Esophagus squamous epithelium (tissue), 5 donors: Measurements from ENCODE around the gene SNAI1. TPM values are rescaled to one million over a fixed set of nuclear protein-coding genes. Genes with fewer than 3 reads are reported as not detected.

ENCODE experiments used
- DNase-seq: peaks from one replicate; lab custom pipeline; 2025; lab: John Stamatoyannopoulos, UW
- H3K27ac ChIP-seq, 4 donors: fragments of 200-600 bp; sonication (generic); one replicate each; pipeline ENCODE4 v1.5.1; 2016 to 2019; ENCODE audit warnings: mild to moderate bottlenecking in 1 of 4
- H3K27me3 ChIP-seq, 4 donors: fragments of 200-600 bp; sonication (generic); 1 replicate in 3 of 4; 2 replicates in 1 of 4; pipeline versions ENCODE4 v1.5.1 to v1.6.0; 2017 to 2021; ENCODE audit warnings: antibody characterized with exemption in 1 of 4
- H3K36me3 ChIP-seq, 3 donors: fragments of 200-600 bp; sonication (generic); one replicate each; pipeline ENCODE4 v1.5.1; 2016 to 2019
- H3K4me1 ChIP-seq, 3 donors: fragments of 200-600 bp; sonication (generic); one replicate each; pipeline ENCODE4 v1.5.1; 2017 to 2019
- H3K4me3 ChIP-seq, 4 donors: fragments of 200-600 bp; sonication (generic); 1 replicate in 3 of 4; 2 replicates in 1 of 4; pipeline ENCODE4 v1.5.1; 2016 to 2019; ENCODE audit warnings: mild to moderate bottlenecking in 2 of 4, moderate library complexity in 1 of 4
- H3K9me3 ChIP-seq, 3 donors: fragments of 200-600 bp; sonication (generic); one replicate each; pipeline ENCODE4 v1.5.1; 2016 to 2019
- POLR2A ChIP-seq, 4 donors: fragments of 450-650 bp; IDR thresholded peaks; one replicate each; pipeline ENCODE4 v1.6.1; 2017; ENCODE audit warnings: antibody characterized with exemption in 4 of 4, mild to moderate bottlenecking in 4 of 4, moderate library complexity in 3 of 4
- WGBS, 2 donors: methylation state at CpG; one replicate each; pipeline ENCODE4 v1.1.5; 2018; 5-methylcytosine and 5-hydroxymethylcytosine counted together
- intact Hi-C: fragments of 100-400 bp; cut with DNase I; formaldehyde crosslinking; loops from one replicate; pipeline ENCODE4 v1.15.0; 2022
- total RNA-seq, 4 donors: library from RNA; depleted of rRNA; stranded (reverse); fragments of >200 nt; gene quantifications; one replicate each; pipeline ENCODE4 v1.1.0, GENCODE V29; 2016
- TF ChIP-seq, protein P1 (sequence below), 6 experiments: fragments of 450-650 bp in 4 of 6; fragments of 200-600 bp in 2 of 6; sonication (generic) in 2 of 6; IDR thresholded peaks; one replicate each; pipeline ENCODE4 v1.5.1; 2016 to 2019; ENCODE audit warnings: antibody characterized with exemption in 6 of 6, mild to moderate bottlenecking in 4 of 6, moderate library complexity in 4 of 6
- donor health status: DM: yes; HTN: yes; CAD: no.

SNAI1 gene
- total RNA-seq, 4 donors from 2014 or later = 0.44 to 1.3 (median 0.75) TPM; not detected in 1

DNA sequence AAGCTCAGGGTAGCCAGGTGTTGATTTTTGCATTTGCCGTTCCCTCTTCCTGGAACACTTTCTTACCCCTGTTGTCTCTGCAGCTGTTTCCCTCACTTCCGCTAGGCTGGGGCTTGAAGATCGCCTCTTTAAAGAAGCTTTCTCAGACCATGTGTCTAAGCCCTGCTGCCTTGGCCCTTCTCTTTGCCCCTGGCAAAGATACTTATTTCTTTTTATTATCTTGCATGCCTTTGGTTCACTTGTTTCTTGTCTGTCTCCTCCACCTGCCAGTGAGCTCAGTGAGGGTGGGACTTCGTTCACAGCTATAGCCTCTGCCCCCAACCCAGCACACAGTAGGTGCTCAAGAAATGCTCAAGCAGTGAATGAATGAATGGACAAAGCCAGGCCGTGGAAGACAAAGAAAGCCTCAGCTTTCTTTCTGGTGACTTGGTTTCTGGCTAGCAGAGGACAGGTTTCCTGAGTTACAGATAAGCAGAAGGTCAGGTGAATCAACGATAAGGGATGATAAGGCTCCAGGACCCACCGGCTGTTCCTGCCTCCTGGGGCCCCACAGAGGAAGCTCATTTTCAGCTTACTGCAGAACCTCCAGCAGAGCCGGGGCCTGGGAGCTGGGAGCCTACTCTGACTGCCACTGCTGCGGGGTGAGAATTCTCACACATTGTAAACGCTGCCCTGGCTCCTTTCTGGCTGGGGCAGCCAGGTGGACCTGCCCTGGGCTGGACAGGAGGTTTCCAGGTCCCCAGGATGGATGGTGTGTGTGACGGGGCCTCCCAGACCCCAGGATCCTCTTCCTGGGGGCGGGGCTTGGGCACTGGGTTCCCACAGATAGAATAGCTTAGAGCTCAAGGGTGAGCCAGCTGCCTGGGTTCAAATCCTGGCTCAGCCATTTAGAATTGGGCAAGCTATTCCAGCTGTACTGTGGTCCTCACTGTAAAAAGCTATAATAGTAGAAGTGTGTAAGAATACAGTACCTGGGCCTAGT is 29.8 kb downstream of the SNAI1 start:
- Histone ChIP-seq H3K4me3 (no peak overlapping the region), H3K36me3 (no peaks in the 10 kb centered on the region), H3K27me3 (peaks cover 0 to 31% (median 1%) of the 10 kb centered on the region in 4 donors), H3K27ac (no peak overlapping the region), H3K9me3 (no peaks in the 10 kb centered on the region), H3K4me1 (peaks cover 13 to 39% (median 20%) of the 10 kb centered on the region in 3 donors)
- TF ChIP-seq, protein P1, sequence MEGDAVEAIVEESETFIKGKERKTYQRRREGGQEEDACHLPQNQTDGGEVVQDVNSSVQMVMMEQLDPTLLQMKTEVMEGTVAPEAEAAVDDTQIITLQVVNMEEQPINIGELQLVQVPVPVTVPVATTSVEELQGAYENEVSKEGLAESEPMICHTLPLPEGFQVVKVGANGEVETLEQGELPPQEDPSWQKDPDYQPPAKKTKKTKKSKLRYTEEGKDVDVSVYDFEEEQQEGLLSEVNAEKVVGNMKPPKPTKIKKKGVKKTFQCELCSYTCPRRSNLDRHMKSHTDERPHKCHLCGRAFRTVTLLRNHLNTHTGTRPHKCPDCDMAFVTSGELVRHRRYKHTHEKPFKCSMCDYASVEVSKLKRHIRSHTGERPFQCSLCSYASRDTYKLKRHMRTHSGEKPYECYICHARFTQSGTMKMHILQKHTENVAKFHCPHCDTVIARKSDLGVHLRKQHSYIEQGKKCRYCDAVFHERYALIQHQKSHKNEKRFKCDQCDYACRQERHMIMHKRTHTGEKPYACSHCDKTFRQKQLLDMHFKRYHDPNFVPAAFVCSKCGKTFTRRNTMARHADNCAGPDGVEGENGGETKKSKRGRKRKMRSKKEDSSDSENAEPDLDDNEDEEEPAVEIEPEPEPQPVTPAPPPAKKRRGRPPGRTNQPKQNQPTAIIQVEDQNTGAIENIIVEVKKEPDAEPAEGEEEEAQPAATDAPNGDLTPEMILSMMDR (IDR thresholded peaks at IDR 0.05) = no peak
- TF ChIP-seq POLR2A (IDR thresholded peaks at IDR 0.05) = no peak
- no peak for DNase-seq
- intact Hi-C loops = no loop called here
- WGBS, 2 donors = 53 to 64% methylated on average over 8 of the region's 12 CpGs

DNA sequence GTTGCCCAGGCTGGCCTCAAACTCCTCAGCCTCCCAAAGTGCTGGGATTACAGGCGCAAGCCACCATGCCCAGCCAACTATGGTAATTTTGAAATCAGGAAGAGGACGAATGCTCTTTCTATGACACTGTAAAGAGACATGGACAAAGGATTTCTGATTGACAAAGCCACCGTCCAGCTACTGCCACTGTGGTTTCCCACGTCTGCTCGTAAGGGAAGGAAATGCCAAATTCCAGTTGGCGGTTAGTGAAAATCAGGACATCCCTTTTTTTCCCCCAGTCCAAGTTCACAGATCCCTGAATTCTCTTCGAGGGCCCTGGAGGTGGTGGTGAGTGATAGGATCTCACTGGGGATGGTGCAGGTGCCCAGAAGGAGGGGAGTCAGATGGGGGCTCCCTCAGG is 31.2 kb downstream of the SNAI1 start:
- intact Hi-C loops = no loop called here

DNA sequence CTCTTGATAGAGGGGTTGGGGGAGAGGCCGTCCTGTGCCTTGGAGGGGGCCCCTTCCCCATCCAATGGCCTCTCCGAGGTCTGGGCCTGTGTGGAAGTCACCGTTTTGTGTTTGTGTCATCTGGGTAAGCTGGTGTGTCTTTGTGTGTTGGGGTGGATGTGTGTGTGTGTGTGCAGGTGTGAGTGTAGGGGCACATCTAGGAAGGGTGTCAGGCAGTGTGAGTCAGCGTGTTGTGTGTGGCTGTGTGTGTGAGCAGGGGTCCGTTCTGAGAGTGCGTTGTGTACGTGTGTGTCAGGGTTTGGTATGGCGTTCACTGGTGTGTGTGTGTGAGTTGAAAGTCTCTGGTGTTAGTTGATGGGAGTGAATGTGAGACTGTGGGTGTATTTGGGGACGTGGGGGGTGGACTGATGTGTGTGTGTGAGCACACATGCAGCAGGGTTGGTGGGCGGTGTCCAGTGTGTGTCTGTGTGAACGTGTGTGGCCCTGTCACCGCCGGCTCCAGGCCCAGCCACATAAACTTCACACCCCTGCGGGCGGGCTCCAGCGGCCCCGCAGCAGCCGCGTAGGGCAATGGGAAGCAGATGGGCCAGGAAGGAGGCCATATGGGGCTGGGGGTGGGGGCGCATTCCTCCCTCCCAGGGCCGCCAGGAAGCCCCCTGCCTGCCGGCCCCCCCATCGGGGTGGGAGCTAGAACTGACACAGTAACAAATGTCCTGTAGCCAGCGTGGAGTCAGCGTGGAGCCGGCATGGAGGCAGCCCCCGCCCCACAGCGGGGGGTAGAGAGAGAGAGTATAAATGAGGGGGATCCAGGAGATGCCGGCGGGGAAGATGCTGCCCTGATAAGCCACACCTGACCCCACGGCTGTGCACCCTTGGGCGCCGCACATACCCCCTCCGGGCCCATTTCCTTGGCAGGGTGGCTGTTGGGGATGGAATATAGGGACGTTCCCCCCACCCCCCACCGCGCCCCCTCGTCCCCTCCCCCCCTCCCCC is 32.1 kb downstream of the SNAI1 start:
- Histone ChIP-seq H3K4me3 (no peak overlapping the region), H3K36me3 (no peaks in the 10 kb centered on the region), H3K27ac (no peak overlapping the region), H3K27me3 (peaks cover 0 to 18% (median 1%) of the 10 kb centered on the region in 4 donors), H3K4me1 (peaks cover 16 to 51% (median 20%) of the 10 kb centered on the region in 3 donors), H3K9me3 (no peaks in the 10 kb centered on the region)
- intact Hi-C loops = no loop called here
- TF ChIP-seq POLR2A (IDR thresholded peaks at IDR 0.05) = no peak
- TF ChIP-seq, protein P1 (IDR thresholded peaks at IDR 0.05) = no peak
- WGBS, 2 donors = 83 to 84% methylated on average over 12 to 18 of the region's 38 CpGs
- no peak for DNase-seq

More for the DNA sequence above, 31.2 kb downstream of the SNAI1 start:
- TF ChIP-seq, protein P1 (IDR thresholded peaks at IDR 0.05) = no peak
- TF ChIP-seq POLR2A (IDR thresholded peaks at IDR 0.05) = no peak
- no peaks in the 10 kb centered on the region for H3K36me3 ChIP-seq
- 80 to 83% methylated on average over 6 to 7 of the region's 7 CpGs for WGBS, 2 donors
- DNase-seq = no peak
- no peak overlapping the region for H3K4me3 ChIP-seq
- peaks cover 0 to 27% (median 1%) of the 10 kb centered on the region in 4 donors for H3K27me3 ChIP-seq
- H3K9me3 ChIP-seq = no peaks in the 10 kb centered on the region
- peaks cover 13 to 46% (median 20%) of the 10 kb centered on the region in 3 donors for H3K4me1 ChIP-seq
- no peak overlapping the region for H3K27ac ChIP-seq

DNA sequence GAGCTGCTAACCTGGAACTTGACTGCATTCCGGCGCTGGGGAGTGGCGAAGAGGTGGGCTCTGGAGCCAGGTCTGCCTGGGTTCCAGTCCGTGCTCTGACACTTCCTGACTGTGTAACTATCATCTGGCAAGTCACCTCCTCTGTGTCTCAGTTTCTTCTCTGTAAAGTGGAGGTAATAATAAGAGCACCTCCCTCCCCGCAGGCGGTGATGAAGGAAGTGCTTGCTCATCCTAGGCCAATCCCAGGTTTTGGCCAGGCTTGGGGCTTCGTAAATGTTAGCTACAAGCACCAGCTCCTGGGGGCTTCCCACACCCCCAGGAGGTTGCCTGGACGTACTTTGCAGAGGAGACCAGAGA is 32.8 kb downstream of the SNAI1 start:
- TF ChIP-seq, protein P1 (IDR thresholded peaks at IDR 0.05) = no peak
- no peak for TF ChIP-seq POLR2A (IDR thresholded peaks at IDR 0.05)
- H3K36me3 ChIP-seq = no peaks in the 10 kb centered on the region
- peaks cover 20 to 54% (median 28%) of the 10 kb centered on the region in 3 donors for H3K4me1 ChIP-seq
- WGBS, 2 donors = 89% methylated on average over 7 of the region's 8 CpGs; no CpG with 5 or more reads in 1 of the 2 donors
- H3K27me3 ChIP-seq = peaks cover 0 to 11% (median 0%) of the 10 kb centered on the region in 4 donors
- H3K4me3 ChIP-seq = no peak overlapping the region
- no peak for DNase-seq
- H3K9me3 ChIP-seq = no peaks in the 10 kb centered on the region
- intact Hi-C loops = no loop called here
- H3K27ac ChIP-seq = peak overlapping the region in 2 of 4 donors; percentile 6 to 39
